ENCODE results near the gene AURKAIP1.

AURKAIP1 gene

DNA sequence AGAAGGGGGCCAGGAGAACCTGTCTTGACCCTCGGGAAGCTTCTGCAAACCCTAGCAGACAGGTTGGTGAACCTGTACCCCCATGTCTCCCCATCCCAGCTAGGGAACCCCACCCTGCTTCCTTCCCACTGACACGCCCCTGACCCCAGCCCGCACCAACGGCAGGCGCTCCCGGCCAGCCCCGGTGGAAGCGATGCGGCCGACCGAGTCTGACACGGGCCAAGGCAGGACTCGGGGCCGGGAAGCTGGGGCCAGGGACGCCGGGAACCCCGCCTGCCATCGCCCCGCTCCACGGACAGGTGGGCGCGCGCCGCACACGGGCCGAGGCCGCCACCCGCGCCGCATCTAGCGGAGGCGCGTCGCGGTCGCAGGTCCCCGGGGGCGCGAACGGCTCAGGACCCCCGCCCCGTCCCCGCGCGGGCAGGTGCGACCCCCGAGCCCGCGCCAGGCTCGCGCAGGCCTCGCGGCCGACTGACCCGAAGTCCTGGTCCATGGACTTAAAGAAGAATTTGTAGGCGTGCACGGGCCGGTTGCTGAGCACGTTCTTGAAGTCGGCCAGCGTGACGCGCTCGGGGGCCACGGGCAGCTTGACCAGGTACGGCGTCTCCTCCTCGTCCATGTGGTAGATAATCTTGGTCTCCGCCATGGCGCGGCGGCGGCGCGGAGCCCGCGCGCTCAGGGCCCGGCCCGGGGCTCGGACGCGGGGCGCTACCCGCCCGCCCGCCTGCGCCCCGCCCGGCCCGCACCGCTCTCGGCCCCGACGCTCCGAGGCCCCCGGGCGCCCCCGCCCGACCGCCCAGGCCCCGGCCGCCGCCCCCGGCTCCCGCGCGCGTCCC, 26.4 kb downstream of the AURKAIP1 start:
- DNase-seq (ENCODE audit: low read depth in 2 of 2), result peak; percentile 47 to 55
- peak overlapping the region; percentile 73 to 74 for H3K4me3 ChIP-seq (replicated peaks in 1 of 2; ENCODE audit: low read depth in 2 of 2, low read length in 2 of 2)
- TF ChIP-seq, protein P1, sequence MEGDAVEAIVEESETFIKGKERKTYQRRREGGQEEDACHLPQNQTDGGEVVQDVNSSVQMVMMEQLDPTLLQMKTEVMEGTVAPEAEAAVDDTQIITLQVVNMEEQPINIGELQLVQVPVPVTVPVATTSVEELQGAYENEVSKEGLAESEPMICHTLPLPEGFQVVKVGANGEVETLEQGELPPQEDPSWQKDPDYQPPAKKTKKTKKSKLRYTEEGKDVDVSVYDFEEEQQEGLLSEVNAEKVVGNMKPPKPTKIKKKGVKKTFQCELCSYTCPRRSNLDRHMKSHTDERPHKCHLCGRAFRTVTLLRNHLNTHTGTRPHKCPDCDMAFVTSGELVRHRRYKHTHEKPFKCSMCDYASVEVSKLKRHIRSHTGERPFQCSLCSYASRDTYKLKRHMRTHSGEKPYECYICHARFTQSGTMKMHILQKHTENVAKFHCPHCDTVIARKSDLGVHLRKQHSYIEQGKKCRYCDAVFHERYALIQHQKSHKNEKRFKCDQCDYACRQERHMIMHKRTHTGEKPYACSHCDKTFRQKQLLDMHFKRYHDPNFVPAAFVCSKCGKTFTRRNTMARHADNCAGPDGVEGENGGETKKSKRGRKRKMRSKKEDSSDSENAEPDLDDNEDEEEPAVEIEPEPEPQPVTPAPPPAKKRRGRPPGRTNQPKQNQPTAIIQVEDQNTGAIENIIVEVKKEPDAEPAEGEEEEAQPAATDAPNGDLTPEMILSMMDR (IDR thresholded peaks at IDR 0.05; ENCODE audit: low read depth, low read length), result no peak

DNA sequence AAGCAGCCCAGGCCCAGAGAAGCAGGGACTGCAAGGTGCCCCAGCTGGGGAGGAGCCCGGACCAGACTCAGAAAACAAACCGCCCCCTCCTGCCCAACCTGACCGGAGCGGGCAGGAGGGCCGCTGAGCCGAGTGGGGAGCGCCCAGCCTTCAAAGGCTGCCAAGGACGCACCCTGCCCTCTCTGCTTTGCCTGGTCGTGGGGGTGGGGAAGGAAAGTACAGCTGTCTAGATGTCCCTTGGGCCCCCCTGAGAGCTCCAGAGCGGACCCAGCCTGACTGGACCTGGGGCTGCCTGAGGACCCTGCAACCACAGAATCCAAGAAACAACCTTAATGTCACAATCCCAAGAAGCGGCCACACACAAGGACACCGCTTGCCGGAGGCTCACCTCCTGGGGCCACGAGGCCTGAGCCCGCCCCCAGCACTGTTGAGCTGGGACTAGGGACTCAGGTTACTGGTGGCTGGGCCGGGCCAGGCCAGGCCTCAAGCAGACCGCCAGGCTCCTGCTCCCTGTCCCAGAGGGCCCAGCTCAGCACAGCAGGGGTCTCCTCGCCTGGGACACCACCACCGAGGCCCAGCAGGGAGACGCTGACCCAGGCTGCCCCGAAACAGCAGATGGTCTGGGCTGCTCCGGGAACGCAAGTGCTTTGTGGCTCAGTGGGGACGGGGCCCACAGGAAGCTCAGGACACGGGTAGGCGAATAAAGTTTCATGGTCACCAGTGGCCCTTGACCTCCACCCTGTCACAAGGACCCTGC, 27.2 kb downstream of the AURKAIP1 start:
- peak in 1 of 2 donors; percentile 31 for DNase-seq (ENCODE audit: low read depth in 2 of 2)
- TF ChIP-seq, protein P1 (IDR thresholded peaks at IDR 0.05; ENCODE audit: low read depth, low read length), result no peak
- H3K4me3 ChIP-seq (replicated peaks in 1 of 2; ENCODE audit: low read depth in 2 of 2, low read length in 2 of 2), result peak overlapping the region; percentile 61 to 74

DNA sequence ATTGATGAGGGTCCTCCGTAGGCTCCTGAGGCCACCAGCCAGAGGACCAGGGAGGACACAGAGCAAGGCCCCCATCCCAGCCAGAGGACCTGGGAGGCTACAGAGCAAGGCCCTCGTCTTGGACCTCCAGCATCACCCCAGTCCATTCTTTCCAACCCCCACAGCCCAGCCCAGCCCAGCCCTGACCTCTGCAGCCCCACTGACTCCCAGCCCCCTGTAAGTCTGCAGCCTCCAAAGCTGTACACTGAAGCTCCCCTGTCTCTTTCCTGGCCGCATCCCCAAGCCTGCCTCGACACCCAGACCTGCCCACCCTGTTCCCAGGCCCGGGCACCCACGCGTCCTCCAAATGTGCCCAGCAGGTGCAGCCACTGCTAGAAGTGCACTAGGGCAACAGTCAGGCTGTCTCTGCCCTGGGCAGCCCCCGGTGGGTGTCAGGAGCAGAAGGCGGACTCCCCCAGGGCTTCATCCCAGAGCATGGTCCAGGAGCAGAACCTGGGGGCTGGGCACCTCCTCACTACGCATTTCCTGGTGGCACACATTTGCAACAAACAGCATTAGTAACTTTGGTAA, 27.9 kb downstream of the AURKAIP1 start:
- peak overlapping the region in 1 of 2 donors; percentile 74 for H3K4me3 ChIP-seq (replicated peaks in 1 of 2; ENCODE audit: low read depth in 2 of 2, low read length in 2 of 2)
- no peak for DNase-seq (ENCODE audit: low read depth in 2 of 2)
- TF ChIP-seq, protein P1 (IDR thresholded peaks at IDR 0.05; ENCODE audit: low read depth, low read length), result no peak

DNA sequence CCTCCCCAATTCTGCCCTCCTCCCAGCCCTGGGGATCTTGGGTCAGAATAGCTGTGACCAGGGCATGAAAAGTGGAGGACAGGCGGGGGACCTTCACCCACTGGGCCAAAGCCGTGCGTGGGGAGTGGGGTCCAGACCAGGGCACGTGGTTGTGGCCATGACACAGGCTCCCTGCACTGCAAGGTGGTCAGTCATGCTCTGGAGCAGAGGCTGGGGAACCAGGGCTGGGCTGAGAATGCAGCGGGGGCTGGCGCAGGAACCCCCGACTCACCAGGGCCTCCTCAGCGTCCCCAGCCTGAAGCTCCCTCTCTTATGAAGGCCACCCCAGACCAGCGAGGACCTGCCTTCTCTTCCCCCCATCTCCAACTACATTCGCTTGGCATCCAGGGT, 28.5 kb downstream of the AURKAIP1 start:
- TF ChIP-seq, protein P1 (IDR thresholded peaks at IDR 0.05; ENCODE audit: low read depth, low read length), result no peak
- no peak for DNase-seq (ENCODE audit: low read depth in 2 of 2)
- H3K4me3 ChIP-seq (replicated peaks in 1 of 2; ENCODE audit: low read depth in 2 of 2, low read length in 2 of 2), result no peak overlapping the region

DNA sequence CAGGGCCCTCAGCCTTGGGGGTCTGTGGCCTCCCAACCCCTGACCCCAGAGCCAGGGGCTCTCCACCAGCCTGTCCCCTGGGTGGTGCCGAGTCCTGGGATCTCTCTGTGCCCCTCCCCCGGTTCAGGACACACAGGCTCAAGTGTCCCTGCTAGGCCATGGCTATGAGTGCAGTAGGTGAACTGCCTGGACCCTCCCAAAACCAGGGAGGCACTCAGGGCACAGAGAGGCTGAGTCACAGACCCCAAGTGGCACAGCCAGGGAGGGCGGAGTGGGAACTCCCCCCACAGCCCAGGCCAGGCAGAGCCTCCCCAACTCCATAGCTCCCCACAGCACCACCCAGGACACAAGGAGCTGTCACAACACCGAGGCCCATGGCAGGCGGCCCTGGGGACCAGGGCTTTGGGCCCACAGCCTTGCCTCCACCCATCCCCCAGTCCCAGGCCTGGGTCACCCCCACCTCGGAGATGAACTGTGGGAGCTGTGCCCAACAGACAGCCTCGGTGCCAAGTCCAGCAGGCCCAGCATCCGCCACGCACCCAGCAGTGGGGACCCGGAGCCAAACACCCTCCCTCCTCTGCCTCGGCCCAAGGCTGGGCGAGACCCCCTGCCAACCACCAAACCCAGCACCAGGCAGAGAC, 29.0 kb downstream of the AURKAIP1 start:
- DNase-seq (ENCODE audit: low read depth in 2 of 2), result no peak
- TF ChIP-seq, protein P1 (IDR thresholded peaks at IDR 0.05; ENCODE audit: low read depth, low read length), result no peak
- peak overlapping the region in 1 of 2 donors; percentile 4 for H3K4me3 ChIP-seq (replicated peaks in 1 of 2; ENCODE audit: low read depth in 2 of 2, low read length in 2 of 2)

DNA sequence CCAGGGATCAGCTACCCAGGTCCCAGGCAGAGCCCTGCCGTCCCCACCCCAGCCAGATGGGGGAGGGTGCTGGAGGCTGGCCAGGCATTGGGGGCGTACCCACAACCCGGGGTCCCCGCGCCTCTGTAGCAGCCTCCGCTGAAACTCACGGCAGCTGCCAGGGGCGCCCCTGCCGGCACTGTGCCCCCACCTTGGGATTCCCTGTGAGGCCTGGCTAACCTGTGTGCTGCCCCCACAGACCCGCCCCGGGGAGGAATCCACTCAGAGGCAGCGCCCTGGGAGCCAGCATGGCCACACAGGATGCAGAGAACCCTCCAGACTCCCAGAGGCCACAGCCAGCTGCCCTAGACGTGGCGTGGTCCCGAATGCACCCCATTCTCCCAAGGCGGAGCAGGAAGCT, 29.6 kb downstream of the AURKAIP1 start:
- TF ChIP-seq, protein P1 (IDR thresholded peaks at IDR 0.05; ENCODE audit: low read depth, low read length), result no peak
- H3K4me3 ChIP-seq (replicated peaks in 1 of 2; ENCODE audit: low read depth in 2 of 2, low read length in 2 of 2), result peak overlapping the region in 1 of 2 donors; percentile 4

More for the DNA sequence above, 29.6 kb downstream of the AURKAIP1 start:
- no peak for DNase-seq (ENCODE audit: low read depth in 2 of 2)
